ENCODE data around the gene AGGF1.

Gene AGGF1

DNA sequence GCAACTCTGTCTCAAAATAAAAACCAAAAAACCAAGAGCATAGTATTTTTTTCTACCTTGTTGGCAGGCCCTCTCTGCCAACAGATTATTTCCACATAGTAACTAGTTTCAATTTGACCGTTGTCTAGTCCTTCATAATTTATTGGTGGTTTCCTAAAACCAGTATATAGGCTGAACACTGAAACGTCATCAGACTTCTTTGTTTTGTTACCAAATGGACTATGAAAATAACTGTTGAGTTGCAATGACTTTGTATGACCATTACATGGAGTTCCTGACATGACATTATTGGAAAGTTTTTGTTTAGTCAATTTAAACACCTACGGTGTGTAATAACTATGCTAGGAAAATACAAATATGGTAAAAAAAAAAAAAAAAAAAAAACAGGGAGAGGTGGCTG, 1.7 kb downstream of the AGGF1 start:
- H3K9ac ChIP-seq (ENCODE audit: low read length): no peak overlapping the region

DNA sequence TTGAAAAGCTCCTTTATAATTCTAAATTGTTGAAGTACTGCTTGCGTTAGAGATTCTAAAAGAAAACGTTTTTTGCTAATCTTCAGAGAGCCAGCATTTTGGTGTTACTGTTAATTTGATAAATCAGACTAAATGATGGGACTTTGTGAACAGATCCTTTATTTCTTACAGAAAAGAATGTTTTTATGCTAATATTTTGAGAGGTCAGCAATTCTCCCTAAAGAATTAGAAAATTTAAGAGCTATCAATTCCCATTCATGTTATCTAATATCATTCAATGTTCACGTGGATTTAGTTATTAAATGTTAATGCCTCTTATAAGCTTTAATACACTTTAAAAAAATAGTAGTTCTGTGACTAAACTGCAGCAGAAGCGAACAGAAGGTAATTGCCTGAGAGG, 2.4 kb downstream of the AGGF1 start:
- Histone ChIP-seq H3K4me2 (ENCODE audit: low read length) (no peak overlapping the region), H3K27me3 (ENCODE audit: low read depth, low read length) (no peaks in the 10 kb centered on the region), H3K4me1 (ENCODE audit: low read length) (peaks cover 13% of the 10 kb centered on the region), H2AFZ (ENCODE audit: low read depth, low read length) (no peak overlapping the region), H3K9me3 (ENCODE audit: insufficient read depth, low read length) (peaks cover 11% of the 10 kb centered on the region; the same call in 1 of the 2 replicates), H4K20me1 (ENCODE audit: insufficient read depth, low read length) (peaks cover 3% of the 10 kb centered on the region; the same call in 1 of the 2 replicates), H3K9ac (ENCODE audit: low read length) (no peak overlapping the region), H3K4me3 (ENCODE audit: low read length) (no peak overlapping the region), H3K36me3 (replicated peaks; ENCODE audit: low read depth, low read length) (peaks cover 28% of the 10 kb centered on the region), H3K27ac (ENCODE audit: low read length) (no peak overlapping the region), H3K79me2 (ENCODE audit: low read length) (peaks cover 32% of the 10 kb centered on the region)
- no peak for TF ChIP-seq EZH2phosphoT487 (IDR thresholded peaks at IDR 0.05; ENCODE audit: low read depth)
- TF ChIP-seq, protein P1, sequence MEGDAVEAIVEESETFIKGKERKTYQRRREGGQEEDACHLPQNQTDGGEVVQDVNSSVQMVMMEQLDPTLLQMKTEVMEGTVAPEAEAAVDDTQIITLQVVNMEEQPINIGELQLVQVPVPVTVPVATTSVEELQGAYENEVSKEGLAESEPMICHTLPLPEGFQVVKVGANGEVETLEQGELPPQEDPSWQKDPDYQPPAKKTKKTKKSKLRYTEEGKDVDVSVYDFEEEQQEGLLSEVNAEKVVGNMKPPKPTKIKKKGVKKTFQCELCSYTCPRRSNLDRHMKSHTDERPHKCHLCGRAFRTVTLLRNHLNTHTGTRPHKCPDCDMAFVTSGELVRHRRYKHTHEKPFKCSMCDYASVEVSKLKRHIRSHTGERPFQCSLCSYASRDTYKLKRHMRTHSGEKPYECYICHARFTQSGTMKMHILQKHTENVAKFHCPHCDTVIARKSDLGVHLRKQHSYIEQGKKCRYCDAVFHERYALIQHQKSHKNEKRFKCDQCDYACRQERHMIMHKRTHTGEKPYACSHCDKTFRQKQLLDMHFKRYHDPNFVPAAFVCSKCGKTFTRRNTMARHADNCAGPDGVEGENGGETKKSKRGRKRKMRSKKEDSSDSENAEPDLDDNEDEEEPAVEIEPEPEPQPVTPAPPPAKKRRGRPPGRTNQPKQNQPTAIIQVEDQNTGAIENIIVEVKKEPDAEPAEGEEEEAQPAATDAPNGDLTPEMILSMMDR (IDR thresholded peaks at IDR 0.05; ENCODE audit: low read depth, low read length): no peak

More for the DNA sequence above, 1.7 kb downstream of the AGGF1 start:
- H3K4me3 ChIP-seq (ENCODE audit: low read length): peak overlapping the region; percentile 84; the same call in 1 of the 2 replicates
- peaks cover 3% of the 10 kb centered on the region; the same call in 1 of the 2 replicates for H4K20me1 ChIP-seq (ENCODE audit: insufficient read depth, low read length)
- H3K27ac ChIP-seq (ENCODE audit: low read length): no peak overlapping the region
- H3K36me3 ChIP-seq (replicated peaks; ENCODE audit: low read depth, low read length): peaks cover 24% of the 10 kb centered on the region
- H3K9me3 ChIP-seq (ENCODE audit: insufficient read depth, low read length): peaks cover 11% of the 10 kb centered on the region; the same call in 1 of the 2 replicates
- TF ChIP-seq, protein P1 (IDR thresholded peaks at IDR 0.05; ENCODE audit: low read depth, low read length): no peak
- no peak for TF ChIP-seq EZH2phosphoT487 (IDR thresholded peaks at IDR 0.05; ENCODE audit: low read depth)
- no peaks in the 10 kb centered on the region for H3K27me3 ChIP-seq (ENCODE audit: low read depth, low read length)
- peaks cover 32% of the 10 kb centered on the region for H3K79me2 ChIP-seq (ENCODE audit: low read length)
- no peak overlapping the region for H2AFZ ChIP-seq (ENCODE audit: low read depth, low read length)
- peak overlapping the region; percentile 77 for H3K4me2 ChIP-seq (ENCODE audit: low read length)
- peaks cover 13% of the 10 kb centered on the region for H3K4me1 ChIP-seq (ENCODE audit: low read length)

DNA sequence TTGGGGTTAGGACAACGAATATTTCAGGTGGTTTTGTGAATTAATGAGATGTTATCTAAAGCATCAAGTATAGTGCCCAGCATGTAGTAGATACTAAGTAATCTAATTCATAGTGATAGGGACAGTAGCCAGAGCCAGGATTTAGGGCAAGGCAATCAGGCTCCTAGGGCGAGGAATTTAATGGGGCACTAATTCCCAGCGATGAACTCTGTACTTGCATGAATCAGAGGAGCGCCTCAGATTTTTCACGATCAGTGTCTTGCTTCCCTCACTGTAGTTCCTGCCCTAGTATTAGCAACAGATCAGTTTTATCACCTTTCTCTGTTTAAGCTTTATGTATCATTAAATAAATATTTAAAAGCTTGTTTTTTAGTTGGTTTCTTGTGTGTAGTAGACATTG, 3.1 kb downstream of the AGGF1 start:
- TF ChIP-seq EZH2phosphoT487 (IDR thresholded peaks at IDR 0.05; ENCODE audit: low read depth): no peak
- TF ChIP-seq, protein P1 (IDR thresholded peaks at IDR 0.05; ENCODE audit: low read depth, low read length): no peak
- H3K4me1 ChIP-seq (ENCODE audit: low read length): peaks cover 13% of the 10 kb centered on the region
- no peak overlapping the region for H3K4me3 ChIP-seq (ENCODE audit: low read length)
- no peak overlapping the region for H2AFZ ChIP-seq (ENCODE audit: low read depth, low read length)
- peaks cover 11% of the 10 kb centered on the region; the same call in 1 of the 2 replicates for H3K9me3 ChIP-seq (ENCODE audit: insufficient read depth, low read length)
- peaks cover 32% of the 10 kb centered on the region for H3K36me3 ChIP-seq (replicated peaks; ENCODE audit: low read depth, low read length)
- H3K27me3 ChIP-seq (ENCODE audit: low read depth, low read length): no peaks in the 10 kb centered on the region
- H3K79me2 ChIP-seq (ENCODE audit: low read length): peaks cover 32% of the 10 kb centered on the region
- no peak overlapping the region for H3K27ac ChIP-seq (ENCODE audit: low read length)
- no peak overlapping the region for H3K9ac ChIP-seq (ENCODE audit: low read length)
- H3K4me2 ChIP-seq (ENCODE audit: low read length): no peak overlapping the region
- H4K20me1 ChIP-seq (ENCODE audit: insufficient read depth, low read length): peaks cover 3% of the 10 kb centered on the region; the same call in 1 of the 2 replicates

DNA sequence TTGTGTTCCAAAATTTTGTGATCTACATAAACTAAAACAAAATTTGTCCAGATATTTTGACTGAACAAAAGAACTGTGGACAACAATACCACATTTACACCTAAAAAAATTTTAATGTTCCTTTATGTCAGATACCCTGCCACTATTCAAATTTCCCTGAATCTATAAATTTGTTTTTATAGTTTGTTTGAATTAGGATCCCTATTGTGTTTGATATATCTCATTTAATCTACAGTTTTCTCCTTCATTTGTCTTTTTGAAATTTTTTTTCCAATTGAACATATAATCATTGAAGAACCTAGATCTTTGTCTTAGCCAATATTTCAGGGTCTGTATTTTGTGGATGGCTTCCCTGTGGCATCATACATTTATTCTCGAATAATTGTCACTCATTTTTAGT, 5.7 kb downstream of the AGGF1 start:
- H3K36me3 ChIP-seq (replicated peaks; ENCODE audit: low read depth, low read length): peaks cover 29% of the 10 kb centered on the region
- H3K27ac ChIP-seq (ENCODE audit: low read length): no peak overlapping the region
- peaks cover 25% of the 10 kb centered on the region for H3K79me2 ChIP-seq (ENCODE audit: low read length)
- peaks cover 3% of the 10 kb centered on the region; the same call in 1 of the 2 replicates for H4K20me1 ChIP-seq (ENCODE audit: insufficient read depth, low read length)
- H3K9ac ChIP-seq (ENCODE audit: low read length): no peak overlapping the region
- TF ChIP-seq, protein P1 (IDR thresholded peaks at IDR 0.05; ENCODE audit: low read depth, low read length): no peak
- no peak for TF ChIP-seq EZH2phosphoT487 (IDR thresholded peaks at IDR 0.05; ENCODE audit: low read depth)
- H3K27me3 ChIP-seq (ENCODE audit: low read depth, low read length): no peaks in the 10 kb centered on the region
- no peak overlapping the region for H3K4me3 ChIP-seq (ENCODE audit: low read length)
- H3K4me2 ChIP-seq (ENCODE audit: low read length): no peak overlapping the region
- no peaks in the 10 kb centered on the region for H3K9me3 ChIP-seq (ENCODE audit: insufficient read depth, low read length)
- H2AFZ ChIP-seq (ENCODE audit: low read depth, low read length): no peak overlapping the region
- H3K4me1 ChIP-seq (ENCODE audit: low read length): peaks cover 14% of the 10 kb centered on the region
